Common myeloid progenitor, CD34-positive (primary cell): ENCODE data around the gene TTC28.

Experiments
- CTCF ChIA-PET: fragments of 350-600 bp; sonication (Branson Sonifier 250); formaldehyde crosslinking; loops from one replicate; lab custom pipeline; 2021; ENCODE audit warnings: antibody characterized with exemption; lab: Charles Lee
- POLR2A ChIA-PET: fragments of 350-600 bp; sonication (Branson Sonifier 250); formaldehyde crosslinking; loops from one replicate; lab custom pipeline; 2021; ENCODE audit warnings: antibody characterized with exemption; lab: Charles Lee
- DNase-seq, 3 donors: peaks; one replicate each; pipeline versions ENCODE4 v3.0.0 to v3.0.0-alpha.2; 2013
- H3K27ac ChIP-seq, 2 experiments: 1 replicate in 1 of 2; 2 replicates in 1 of 2; pipeline ENCODE4 v1.7.0; 2013; ENCODE audit warnings: inconsistent platforms in 2 of 2, low read length in 2 of 2, mild to moderate bottlenecking in 2 of 2, low read depth in 1 of 2, moderate library complexity in 1 of 2; ENCODE audit not compliant: severe bottlenecking in 2 of 2, insufficient read depth in 1 of 2, poor library complexity in 1 of 2
- H3K27me3 ChIP-seq, 5 experiments: replicated peaks in 2 of 5; 1 replicate in 3 of 5; 2 replicates in 2 of 5; pipeline versions ENCODE4 v1.6.1 to v1.7.0; 2013; ENCODE audit warnings: low read length in 4 of 5, mild to moderate bottlenecking in 2 of 5, moderate library complexity in 2 of 5, inconsistent platforms in 1 of 5; ENCODE audit not compliant: insufficient read depth in 5 of 5, control insufficient read depth in 4 of 5
- H3K36me3 ChIP-seq, 4 experiments: 1 replicate in 2 of 4; 2 replicates in 2 of 4; pipeline versions ENCODE4 v1.6.1 to v1.7.0; 2013; ENCODE audit warnings: low read length in 3 of 4, control low read depth in 1 of 4, mild to moderate bottlenecking in 1 of 4; ENCODE audit not compliant: control insufficient read depth in 4 of 4, insufficient read depth in 4 of 4
- H3K4me1 ChIP-seq, 4 experiments: 1 replicate in 3 of 4; 2 replicates in 1 of 4; pipeline versions ENCODE4 v1.6.1 to v1.7.1; 2013; ENCODE audit warnings: low read length in 3 of 4, mild to moderate bottlenecking in 3 of 4, control low read depth in 1 of 4, inconsistent platforms in 1 of 4, moderate library complexity in 1 of 4; ENCODE audit not compliant: control insufficient read depth in 4 of 4, insufficient read depth in 4 of 4; ENCODE audit errors: control extremely low read depth in 1 of 4
- H3K4me3 ChIP-seq, 7 experiments: 1 replicate in 4 of 7; 2 replicates in 3 of 7; pipeline versions ENCODE4 v1.5.1 to v1.7.0; 2013; ENCODE audit warnings: mild to moderate bottlenecking in 7 of 7, low read length in 6 of 7, moderate library complexity in 6 of 7, inconsistent platforms in 2 of 7, low read depth in 2 of 7, control low read depth in 1 of 7; ENCODE audit not compliant: insufficient read depth in 4 of 7, control insufficient read depth in 1 of 7; ENCODE audit errors: extremely low read depth in 1 of 7
- H3K9me3 ChIP-seq, 5 experiments: 1 replicate in 4 of 5; 2 replicates in 1 of 5; pipeline versions ENCODE4 v1.6.1 to v1.7.1; 2013; ENCODE audit warnings: low read length in 4 of 5, mild to moderate bottlenecking in 2 of 5, inconsistent platforms in 1 of 5, low read depth in 1 of 5, moderate library complexity in 1 of 5; ENCODE audit not compliant: control insufficient read depth in 4 of 5, insufficient read depth in 2 of 5; ENCODE audit errors: control extremely low read depth in 1 of 5
- WGBS: methylation state at CpG from one replicate; pipeline ENCODE4 v1.1.5; 2013; ENCODE audit not compliant: insufficient coverage; 5-methylcytosine and 5-hydroxymethylcytosine counted together

The TTC28 gene

GRCh38 chr22:28440592-28441390 lies 238.8 kb downstream of the TTC28 start:
- H3K27me3 ChIP-seq: no peaks in the 10 kb centered on the region
- no peaks in the 10 kb centered on the region for H3K36me3 ChIP-seq
- no peak overlapping the region for H3K27ac ChIP-seq
- H3K4me1 ChIP-seq: peaks cover 7 to 30% (median 15%) of the 10 kb centered on the region in 4 experiments
- DNase-seq: peak in 2 of 3 donors; percentile 36 to 70
- CTCF ChIA-PET: interaction anchor here (0.7 to 3.5 kb wide), 4 partner anchors 13 to 510 kb away, joined by 3 to 21 read pairs (median 4); no protein-coding TSS in a partner anchor
- H3K9me3 ChIP-seq: no peaks in the 10 kb centered on the region
- H3K4me3 ChIP-seq: no peak overlapping the region
- no CpG with 5 or more reads among the region's 4 CpGs for WGBS
- POLR2A ChIA-PET: no interaction called here

GRCh38 chr22:28438183-28438768 lies 241.4 kb downstream of the TTC28 start:
- no peaks in the 10 kb centered on the region for H3K9me3 ChIP-seq
- no CpG with 5 or more reads among the region's 1 CpG for whole genome bisulfite sequencing
- POLR2A ChIA-PET: no interaction called here
- no peaks in the 10 kb centered on the region for H3K36me3 ChIP-seq
- H3K27me3 ChIP-seq: no peaks in the 10 kb centered on the region
- CTCF ChIA-PET: no interaction called here
- H3K4me3 ChIP-seq: no peak overlapping the region
- H3K27ac ChIP-seq: no peak overlapping the region
- DNase-seq: no peak
- peaks cover 4 to 28% (median 14%) of the 10 kb centered on the region in 4 experiments for H3K4me1 ChIP-seq

- CTCF ChIA-PET: interaction anchor here (1.0 kb wide), 1 partner anchor 26 kb away, joined by 3 read pairs; no protein-coding TSS in a partner anchor
These were observed 243.7 kb downstream of the TTC28 start for GRCh38 chr22:28435982-28436381.

DNA sequence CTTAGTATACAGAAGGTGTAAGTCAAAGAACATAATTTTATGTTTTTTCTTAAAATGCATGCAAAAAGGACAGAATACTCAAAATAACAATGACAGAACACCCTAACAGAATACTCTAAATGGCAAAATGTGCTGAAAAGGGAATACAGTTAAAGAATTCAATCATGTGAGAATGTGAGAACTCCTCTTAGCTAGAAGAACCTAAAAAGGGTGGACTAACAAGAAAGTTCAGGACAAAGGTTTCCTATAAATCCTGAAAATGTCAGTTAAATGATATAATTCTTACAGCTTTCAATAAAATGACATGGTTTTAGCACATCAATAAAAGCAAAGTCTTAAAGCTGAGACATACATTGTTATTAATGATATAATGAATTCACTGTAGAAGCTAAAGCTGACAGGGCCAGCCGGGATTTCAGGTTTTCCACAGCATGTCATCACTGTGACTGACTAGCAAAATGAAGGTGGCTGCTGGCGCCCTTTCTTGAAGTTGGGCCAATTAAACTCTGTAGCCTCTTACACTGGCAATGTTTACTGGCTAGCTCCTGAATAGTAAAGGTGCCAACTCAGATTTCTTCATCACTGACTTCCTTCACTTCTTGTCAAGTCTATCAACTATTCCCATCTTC lies 244.4 kb downstream of the TTC28 start:
- DNase-seq: no peak
- Histone ChIP-seq H3K27me3 (no peaks in the 10 kb centered on the region), H3K36me3 (no peaks in the 10 kb centered on the region), H3K4me1 (no peaks in the 10 kb centered on the region), H3K4me3 (no peak overlapping the region), H3K9me3 (no peaks in the 10 kb centered on the region), H3K27ac (no peak overlapping the region)
- ChIA-PET POLR2A (no interaction called here), CTCF (no interaction called here)
- WGBS: 100% methylated on average over 2 of the region's 2 CpGs

More at GRCh38 chr22:28435982-28436381, 243.7 kb downstream of the TTC28 start:
- no peaks in the 10 kb centered on the region for H3K36me3 ChIP-seq
- H3K4me1 ChIP-seq: peaks cover 0 to 7% (median under 1%) of the 10 kb centered on the region in 4 experiments
- no CpG with 5 or more reads among the region's 3 CpGs for WGBS
- H3K9me3 ChIP-seq: no peaks in the 10 kb centered on the region
- H3K4me3 ChIP-seq: no peak overlapping the region
- no peak for DNase-seq
- POLR2A ChIA-PET: no interaction called here
- H3K27ac ChIP-seq: no peak overlapping the region
- no peaks in the 10 kb centered on the region for H3K27me3 ChIP-seq

GRCh38 chr22:28430466-28431025 lies 249.1 kb downstream of the TTC28 start:
- Histone ChIP-seq H3K4me3 (no peak overlapping the region), H3K27me3 (no peaks in the 10 kb centered on the region), H3K36me3 (no peaks in the 10 kb centered on the region), H3K4me1 (no peaks in the 10 kb centered on the region), H3K9me3 (no peaks in the 10 kb centered on the region), H3K27ac (no peak overlapping the region)
- WGBS: 50% methylated on average over 1 of the region's 2 CpGs
- ChIA-PET POLR2A (interaction anchor here (0.6 kb wide), 2 partner anchors 8 to 89 kb away, joined by 3 to 5 read pairs; no protein-coding TSS in a partner anchor), CTCF (no interaction called here)
- no peak for DNase-seq

DNA sequence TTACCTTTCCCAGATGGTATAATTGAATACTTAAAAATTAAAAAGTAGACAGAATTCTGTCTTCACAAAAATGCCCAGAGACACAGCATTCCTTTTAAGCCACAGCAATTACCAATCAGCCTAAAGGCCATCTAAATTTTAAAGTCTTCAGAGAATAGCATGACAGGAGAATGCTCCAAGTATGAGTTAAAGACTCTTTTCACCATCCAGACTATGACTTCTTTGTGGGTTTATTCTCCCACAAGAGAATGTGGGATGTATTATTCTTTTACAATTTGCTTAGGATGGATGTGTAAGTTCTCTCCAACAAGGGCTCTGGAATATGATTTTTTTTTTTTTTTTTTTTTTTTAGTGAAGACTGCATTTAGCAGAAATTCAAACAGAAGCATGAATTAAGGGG lies 249.9 kb downstream of the TTC28 start:
- Histone ChIP-seq H3K4me3 (no peak overlapping the region), H3K4me1 (no peaks in the 10 kb centered on the region), H3K27ac (no peak overlapping the region), H3K27me3 (no peaks in the 10 kb centered on the region), H3K9me3 (no peaks in the 10 kb centered on the region), H3K36me3 (no peaks in the 10 kb centered on the region)
- no peak for DNase-seq
- ChIA-PET POLR2A (no interaction called here), CTCF (no interaction called here)
